ENCODE measurements around the gene DUS1L.

GRCh38 chr17:82011617-82012187 is 53.9 kb downstream of the DUS1L start:
- TF ChIP-seq POLR2A (IDR thresholded peaks at IDR 0.05; ENCODE audit: extremely low read depth, insufficient read length) (no peak), MAX (IDR thresholded peaks at IDR 0.05; ENCODE audit: low read depth, low read length) (no peak), MYC (IDR thresholded peaks at IDR 0.05; ENCODE audit: low read depth, low read length) (no peak)
- TF ChIP-seq, protein P1, sequence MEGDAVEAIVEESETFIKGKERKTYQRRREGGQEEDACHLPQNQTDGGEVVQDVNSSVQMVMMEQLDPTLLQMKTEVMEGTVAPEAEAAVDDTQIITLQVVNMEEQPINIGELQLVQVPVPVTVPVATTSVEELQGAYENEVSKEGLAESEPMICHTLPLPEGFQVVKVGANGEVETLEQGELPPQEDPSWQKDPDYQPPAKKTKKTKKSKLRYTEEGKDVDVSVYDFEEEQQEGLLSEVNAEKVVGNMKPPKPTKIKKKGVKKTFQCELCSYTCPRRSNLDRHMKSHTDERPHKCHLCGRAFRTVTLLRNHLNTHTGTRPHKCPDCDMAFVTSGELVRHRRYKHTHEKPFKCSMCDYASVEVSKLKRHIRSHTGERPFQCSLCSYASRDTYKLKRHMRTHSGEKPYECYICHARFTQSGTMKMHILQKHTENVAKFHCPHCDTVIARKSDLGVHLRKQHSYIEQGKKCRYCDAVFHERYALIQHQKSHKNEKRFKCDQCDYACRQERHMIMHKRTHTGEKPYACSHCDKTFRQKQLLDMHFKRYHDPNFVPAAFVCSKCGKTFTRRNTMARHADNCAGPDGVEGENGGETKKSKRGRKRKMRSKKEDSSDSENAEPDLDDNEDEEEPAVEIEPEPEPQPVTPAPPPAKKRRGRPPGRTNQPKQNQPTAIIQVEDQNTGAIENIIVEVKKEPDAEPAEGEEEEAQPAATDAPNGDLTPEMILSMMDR (IDR thresholded peaks at IDR 0.05; ENCODE audit: low read depth, low read length) = no peak
